NT2/D1 (cell line): ENCODE data around the gene ADAMTS6.

Source experiments
- SUZ12 ChIP-seq: IDR thresholded peaks from 2 replicates; pipeline ENCODE4 v1.6.1; 2011; ENCODE audit not compliant: insufficient read length, insufficient read depth; ENCODE audit errors: extremely low read depth
- YY1 ChIP-seq: IDR thresholded peaks from 2 replicates; pipeline ENCODE4 v1.6.1; 2011; ENCODE audit not compliant: insufficient read length, insufficient read depth
- ZNF274 ChIP-seq: IDR thresholded peaks from 2 replicates; pipeline ENCODE4 v1.6.1; 2011; ENCODE audit warnings: mild to moderate bottlenecking, low read depth, low read length

GRCh38 chr5:65364907-65365306 is 116.8 kb downstream of the ADAMTS6 start:
- TF ChIP-seq YY1 = no peak
- TF ChIP-seq SUZ12 = no peak
- no peak for TF ChIP-seq ZNF274
